Lower leg skin (tissue), 4 donors: Measurements from ENCODE around the gene WFDC11. TPM values are rescaled to one million over a fixed set of nuclear protein-coding genes. Genes with fewer than 3 reads are reported as not detected.
"Not testable (repeated sequence)": the region's sequence is repeated elsewhere in the genome, so short reads cannot be mapped to it uniquely, and the experiment has no call there.

Experiments
- DNase-seq, 2 donors: peaks; one replicate each; pipeline ENCODE4 v3.0.0-alpha.2; 2019; ENCODE audit warnings: low spot score in 2 of 2
- H3K4me3 ChIP-seq: fragments of 200-600 bp; sonication (generic); 2 replicates; pipeline ENCODE4 v1.5.1; 2017; ENCODE audit warnings: mild to moderate bottlenecking, low read depth; ENCODE audit not compliant: poor library complexity, severe bottlenecking
- CTCF ChIP-seq, 3 donors: fragments of 450-650 bp; IDR thresholded peaks; one replicate each; pipeline ENCODE4 v1.5.1; 2016; ENCODE audit warnings: antibody characterized with exemption in 3 of 3, mild to moderate bottlenecking in 3 of 3, moderate library complexity in 2 of 3
- POLR2A ChIP-seq, 2 donors: fragments of 450-650 bp; IDR thresholded peaks; one replicate each; pipeline ENCODE4 v1.6.1; 2016 to 2017; ENCODE audit warnings: antibody characterized with exemption in 2 of 2, mild to moderate bottlenecking in 1 of 2, moderate library complexity in 1 of 2
- WGBS, 2 donors: methylation state at CpG; one replicate each; pipeline ENCODE4 v1.1.5; 2018; 5-methylcytosine and 5-hydroxymethylcytosine counted together
- intact Hi-C: fragments of 100-400 bp; cut with DNase I; formaldehyde crosslinking; loops from one replicate; pipeline ENCODE4 v1.15.0; 2023; ENCODE audit warnings: low total_unique reads
- total RNA-seq, 4 donors: library from RNA; depleted of rRNA; stranded (reverse); fragments of >200 nt; gene quantifications; one replicate each; pipeline ENCODE4 v1.1.0, GENCODE V29; 2016

Gene WFDC11
- not detected for total RNA-seq

DNA sequence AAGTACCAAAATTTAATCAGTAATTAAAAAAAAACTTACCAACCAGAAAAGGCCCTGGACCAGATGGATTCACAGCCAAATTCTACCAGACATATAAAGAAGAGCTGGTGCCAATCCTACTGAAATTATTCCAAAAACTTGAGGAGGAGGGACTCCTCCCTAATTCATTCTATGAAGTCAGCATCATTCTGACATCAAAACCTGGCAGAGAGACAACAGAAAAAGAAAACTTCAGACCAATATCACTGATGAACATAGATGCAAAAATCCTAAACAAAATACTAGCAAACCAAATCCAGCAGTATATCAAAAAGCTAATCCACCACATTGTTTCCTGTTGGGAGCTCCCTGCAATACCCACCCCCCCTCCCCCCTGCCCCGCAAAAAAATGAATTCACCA is at the start of gene WFDC11:
TSS of gene WFDC11 (minus strand) at position 101 of the 400 bp plus-strand sequence. CDS start 19,639 bp downstream, outside the sequence.
- H3K4me3 ChIP-seq: no peak within 1 kb of the TSS
- intact Hi-C loops: no loop called here
- TF ChIP-seq POLR2A (IDR thresholded peaks at IDR 0.05) (no peak), CTCF (IDR thresholded peaks at IDR 0.05) (no peak)
- no peak for DNase-seq
- WGBS, 2 donors: 54 to 83% methylated on average over 1 of the region's 1 CpG

- DNase-seq, intact Hi-C loops, H3K4me3 ChIP-seq: not testable (repeated sequence)
These were observed 46.2 kb upstream of the WFDC11 start for GRCh38 chr20:45716141-45716688.

GRCh38 chr20:45704969-45705637 is 35.1 kb upstream of the WFDC11 start, which contains the start of gene WFDC10B:
TSS of gene WFDC10B (minus strand) at chr20:45705019. CDS start at chr20:45685992, 19,027 bp downstream.
- no peak within 1 kb of the TSS for H3K4me3 ChIP-seq
- DNase-seq: no peak
- no peak for TF ChIP-seq CTCF (IDR thresholded peaks at IDR 0.05)
- no peak for TF ChIP-seq POLR2A (IDR thresholded peaks at IDR 0.05)
- intact Hi-C loops: no loop called here
- 83 to 87% methylated on average over 1 of the region's 1 CpG for WGBS, 2 donors

GRCh38 chr20:45701873-45702272 is 31.8 kb upstream of the WFDC11 start, which contains the start of gene WFDC13:
TSS of gene WFDC13 (plus strand) at chr20:45702038. CDS start at chr20:45702124, 86 bp downstream.
- H3K4me3 ChIP-seq: no peak within 1 kb of the TSS
- WGBS, 2 donors: 72 to 74% methylated on average over 4 of the region's 4 CpGs
- no peak for DNase-seq
- intact Hi-C loops: no loop called here
- TF ChIP-seq POLR2A (IDR thresholded peaks at IDR 0.05) (no peak), CTCF (IDR thresholded peaks at IDR 0.05) (no peak)

DNA sequence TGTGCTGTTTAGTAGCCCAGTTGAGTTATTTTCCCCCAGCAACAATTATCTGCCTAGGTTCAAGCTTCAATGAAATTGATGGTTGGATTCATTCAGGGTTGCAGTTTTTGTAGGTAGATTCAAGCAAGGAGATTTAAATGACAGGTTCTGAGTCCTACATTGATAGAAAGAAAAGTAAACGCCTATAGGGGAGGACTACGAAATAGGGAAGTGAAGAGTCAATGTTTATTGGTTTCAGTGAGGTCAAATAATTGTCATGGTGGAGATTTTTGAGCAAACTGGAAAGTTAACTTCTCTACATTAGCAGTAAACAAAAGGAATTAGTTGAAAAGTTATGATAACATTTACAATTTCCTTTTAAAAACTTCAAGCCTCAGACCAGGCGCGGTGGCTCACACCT is 31.1 kb upstream of the WFDC11 start:
- WGBS, 2 donors: 66 to 79% methylated on average over 4 of the region's 4 CpGs
- H3K4me3 ChIP-seq: no peak overlapping the region
- DNase-seq: no peak
- intact Hi-C loops: no loop called here
- TF ChIP-seq CTCF (IDR thresholded peaks at IDR 0.05): no peak
- TF ChIP-seq POLR2A (IDR thresholded peaks at IDR 0.05): no peak

- no peak for DNase-seq
- no peak for TF ChIP-seq CTCF (IDR thresholded peaks at IDR 0.05)
- no peak for TF ChIP-seq POLR2A (IDR thresholded peaks at IDR 0.05)
- WGBS, 2 donors: 63 to 67% methylated on average over 2 of the region's 2 CpGs
- intact Hi-C loops: no loop called here
- no peak overlapping the region for H3K4me3 ChIP-seq
These were observed 25.5 kb upstream of the WFDC11 start for GRCh38 chr20:45695496-45695895.

DNA sequence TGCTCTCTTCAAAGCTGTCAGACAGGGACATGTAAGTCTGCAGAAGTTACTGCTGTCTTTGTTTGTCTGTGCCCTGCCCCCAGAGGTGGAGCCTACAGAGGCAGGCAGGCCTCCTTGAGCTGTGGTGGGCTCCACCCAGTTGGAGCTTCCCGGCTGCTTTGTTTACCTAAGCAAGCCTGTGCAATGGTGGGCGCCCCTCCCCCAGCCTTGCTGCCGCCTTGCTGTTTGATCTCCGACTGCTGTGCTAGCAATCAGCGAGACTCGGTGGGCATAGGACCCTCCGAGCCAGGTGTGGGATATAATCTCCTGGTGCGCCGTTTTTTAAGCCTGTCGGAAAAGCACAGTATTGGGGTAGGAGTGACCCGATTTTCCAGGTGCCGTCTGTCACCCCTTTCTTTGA is 23.3 kb upstream of the WFDC11 start:
- 86 to 88% methylated on average over 12 of the region's 12 CpGs for WGBS, 2 donors
- intact Hi-C loops, H3K4me3 ChIP-seq, DNase-seq: not testable (repeated sequence)
